GM18907 (cell line): ENCODE measurements around the gene TPPP2.

Experiments
- ATAC-seq: cut with Tn5 transposase; IDR thresholded peaks from one replicate; pipeline ENCODE4 v1.9.1; 2021; ENCODE audit warnings: mild to moderate bottlenecking, moderate library complexity; ENCODE audit not compliant: unreplicated experiment

TPPP2 gene

DNA sequence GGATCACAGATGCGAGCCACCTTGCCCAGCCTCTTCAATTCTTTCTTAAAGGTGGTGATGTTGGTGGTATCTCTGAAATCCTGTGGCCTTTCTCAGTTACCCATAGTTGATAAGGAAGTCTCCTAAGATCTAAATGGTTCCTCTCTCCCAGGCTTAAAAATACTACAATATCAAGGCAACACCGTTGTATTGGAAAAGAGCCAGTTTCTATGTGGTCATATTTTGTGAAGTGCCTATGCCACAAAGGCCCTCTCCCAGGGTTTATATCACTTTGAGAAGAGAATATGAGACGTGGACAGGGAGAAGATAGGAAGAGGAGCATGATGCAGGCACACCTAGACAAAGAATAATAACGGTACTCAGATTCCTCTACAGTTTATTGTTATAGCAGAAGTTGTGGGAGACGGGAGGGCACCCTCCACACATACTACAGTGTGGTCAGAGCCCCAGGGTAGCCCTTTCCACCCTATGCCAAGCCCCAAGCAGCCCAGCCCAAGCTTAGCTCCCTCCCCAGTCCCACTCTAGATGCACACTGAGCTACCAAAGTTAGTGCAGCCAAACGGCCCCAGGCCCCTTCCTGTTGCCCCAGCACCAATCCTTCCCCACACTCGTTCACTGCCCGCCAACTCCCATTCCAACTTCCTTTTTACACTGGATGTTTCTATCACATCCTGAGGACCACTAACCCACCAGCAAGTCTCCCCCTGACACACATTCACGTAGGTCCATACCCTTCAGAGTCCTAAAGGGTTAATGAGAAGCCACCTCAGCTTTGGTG lies 13.4 kb upstream of the TPPP2 start:
- no peak for ATAC-seq

DNA sequence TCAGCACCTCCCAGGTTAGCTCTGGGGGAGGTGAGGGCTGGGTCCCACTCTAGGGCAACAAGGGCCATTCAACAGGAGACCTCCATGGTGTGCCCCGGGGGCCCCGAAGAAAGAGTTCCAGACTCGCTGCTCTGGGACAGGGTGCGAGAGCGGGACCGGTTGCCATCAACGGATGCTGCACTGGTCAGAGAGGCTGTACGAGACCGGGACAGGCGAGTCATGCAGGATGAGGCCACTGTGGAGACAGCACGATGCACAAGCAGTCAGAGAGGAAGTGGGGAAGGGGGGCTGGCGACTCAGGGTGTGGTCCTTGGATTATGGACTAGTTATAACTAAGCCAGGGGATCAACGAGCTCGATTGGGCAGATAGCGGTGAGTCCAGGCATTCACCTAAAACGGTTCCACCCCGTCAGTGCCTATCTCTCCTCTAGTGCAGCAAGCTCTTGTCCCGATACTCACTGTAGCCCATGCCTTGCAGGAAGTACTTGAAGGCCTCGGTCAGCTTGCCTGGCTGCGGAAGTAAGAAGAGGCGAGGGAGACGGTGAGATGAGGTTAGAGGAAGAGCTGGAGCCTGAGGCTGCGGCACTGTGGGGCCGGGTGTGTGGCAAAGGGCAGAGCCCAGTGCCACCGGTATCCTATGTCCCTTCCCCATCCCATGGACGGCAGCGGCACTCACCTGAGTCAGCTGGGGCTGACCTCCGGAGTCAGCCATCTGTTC lies 12.3 kb upstream of the TPPP2 start:
- ATAC-seq: no peak

DNA sequence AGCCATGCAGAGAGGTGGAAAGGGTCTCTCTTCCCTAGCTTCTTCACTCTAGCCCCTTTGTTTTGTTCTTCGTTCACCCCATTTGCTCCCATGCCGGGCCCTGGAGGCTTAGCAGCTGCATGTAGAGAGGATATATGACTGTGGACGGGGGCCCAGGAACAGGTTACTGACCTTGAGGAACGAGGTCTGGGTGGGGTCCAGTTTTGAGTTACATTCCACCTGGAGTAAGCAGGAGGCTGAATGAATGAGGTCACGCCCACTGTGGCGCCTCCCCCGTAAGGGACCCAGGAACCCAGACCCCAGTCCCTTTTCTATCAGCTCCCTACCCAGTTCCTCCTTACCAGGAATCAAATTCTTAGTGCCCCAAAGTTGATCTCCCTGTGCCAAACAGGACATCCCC lies 11.7 kb upstream of the TPPP2 start:
- ATAC-seq: no peak

DNA sequence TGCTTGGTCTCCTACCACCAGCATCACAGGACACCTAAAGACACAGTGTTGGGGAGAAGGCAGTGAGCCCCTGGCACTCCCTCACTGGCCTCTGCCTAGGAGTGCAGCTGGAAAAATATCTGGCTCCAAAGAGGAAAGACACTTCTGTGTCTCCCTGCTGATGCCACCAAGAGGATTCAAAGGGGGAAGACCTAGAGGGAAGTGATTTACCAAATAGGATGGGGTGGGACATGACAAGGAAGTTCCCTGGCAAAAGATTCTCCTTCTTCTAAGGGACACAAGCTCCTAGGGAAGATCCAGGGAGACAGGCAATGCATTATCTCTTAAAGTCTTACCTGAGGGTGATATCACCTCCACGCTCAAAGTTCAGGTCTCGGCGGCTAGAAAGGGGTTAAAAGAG lies 11.2 kb upstream of the TPPP2 start:
- ATAC-seq: no peak

DNA sequence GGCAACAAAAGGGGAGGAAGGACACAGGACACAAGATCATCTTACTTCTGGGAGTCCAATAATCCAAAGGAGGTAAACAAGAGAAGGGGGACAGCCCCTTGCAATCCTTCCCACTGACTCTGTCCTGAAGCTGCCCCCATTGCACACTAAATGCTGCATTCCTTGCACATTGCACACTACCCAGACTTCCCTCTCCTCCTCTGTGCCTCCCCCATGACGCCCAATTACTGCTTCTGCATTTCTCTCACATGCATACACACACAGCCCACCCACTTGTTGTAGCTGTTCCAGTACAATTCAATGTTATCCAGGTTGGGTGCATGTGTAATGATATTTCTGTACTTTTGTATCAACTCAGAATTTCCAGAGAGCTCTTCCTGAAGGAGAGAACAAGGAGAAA lies 10.7 kb upstream of the TPPP2 start:
- no peak for ATAC-seq

DNA sequence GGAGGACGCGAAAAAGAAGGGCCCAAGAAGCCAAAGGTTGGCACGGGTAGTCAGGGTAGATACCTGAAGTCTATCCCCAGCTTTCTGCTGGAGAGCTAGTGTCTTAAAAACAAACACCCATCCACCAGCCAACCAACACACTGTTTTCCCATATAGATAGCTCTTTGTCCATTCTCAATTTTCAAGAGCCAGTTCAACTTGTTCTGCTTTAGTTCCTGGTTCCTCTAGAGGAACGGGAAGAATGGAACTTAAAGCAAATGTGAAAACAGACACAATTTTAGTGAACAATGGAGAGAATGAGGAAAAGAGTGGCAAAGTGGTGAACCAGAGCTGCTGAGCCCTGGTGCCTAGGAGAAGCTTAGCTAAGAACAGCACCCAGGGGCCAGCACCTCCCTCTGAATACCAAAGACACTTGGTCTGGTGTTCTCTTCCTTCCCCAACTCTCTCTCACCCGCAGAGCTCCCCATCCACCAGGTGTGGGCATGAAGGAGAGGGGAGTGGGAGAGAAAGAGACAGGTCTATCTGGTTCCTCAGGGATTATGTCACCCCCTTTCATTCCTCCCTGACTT lies 9.0 kb upstream of the TPPP2 start:
- ATAC-seq: no peak

DNA sequence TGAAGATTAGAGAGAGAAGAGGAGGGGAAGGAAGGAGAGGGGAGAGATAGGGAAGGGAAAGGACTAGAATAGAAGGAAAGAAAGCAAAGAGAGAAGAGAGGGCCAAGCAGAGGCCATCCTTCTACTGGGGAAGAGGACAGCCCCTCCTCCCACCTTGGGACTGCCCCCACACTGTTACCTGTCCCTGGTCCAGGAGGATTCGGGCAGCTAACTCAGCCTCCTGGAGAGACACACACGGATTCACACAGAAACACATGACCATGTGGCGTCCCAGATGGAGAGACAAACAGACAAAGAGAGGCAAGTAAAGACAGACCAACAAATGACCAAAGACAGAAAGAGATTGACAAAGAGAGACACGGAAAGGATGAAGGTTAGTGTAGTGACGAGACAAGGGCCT lies 7.3 kb upstream of the TPPP2 start:
- ATAC-seq: no peak

DNA sequence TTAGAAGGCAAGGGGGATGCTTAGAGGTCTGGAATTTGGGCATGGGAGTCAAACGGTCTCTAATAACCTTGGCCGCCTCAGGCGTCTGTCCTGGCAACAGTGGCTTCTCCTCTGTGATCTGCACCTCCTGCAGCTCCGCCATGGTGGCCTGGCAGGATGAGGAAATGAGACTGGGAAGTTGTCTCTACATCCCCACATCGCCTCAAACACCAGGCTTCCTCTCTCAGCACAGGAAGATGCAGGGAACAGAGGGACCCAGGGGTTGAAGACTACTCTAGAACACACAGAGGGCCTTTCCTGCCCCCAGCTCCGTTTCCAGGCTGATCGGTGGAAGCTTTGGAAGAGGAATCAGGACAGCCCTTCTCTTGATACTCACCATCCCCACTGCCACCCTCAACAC lies 6.8 kb upstream of the TPPP2 start:
- no peak for ATAC-seq

DNA sequence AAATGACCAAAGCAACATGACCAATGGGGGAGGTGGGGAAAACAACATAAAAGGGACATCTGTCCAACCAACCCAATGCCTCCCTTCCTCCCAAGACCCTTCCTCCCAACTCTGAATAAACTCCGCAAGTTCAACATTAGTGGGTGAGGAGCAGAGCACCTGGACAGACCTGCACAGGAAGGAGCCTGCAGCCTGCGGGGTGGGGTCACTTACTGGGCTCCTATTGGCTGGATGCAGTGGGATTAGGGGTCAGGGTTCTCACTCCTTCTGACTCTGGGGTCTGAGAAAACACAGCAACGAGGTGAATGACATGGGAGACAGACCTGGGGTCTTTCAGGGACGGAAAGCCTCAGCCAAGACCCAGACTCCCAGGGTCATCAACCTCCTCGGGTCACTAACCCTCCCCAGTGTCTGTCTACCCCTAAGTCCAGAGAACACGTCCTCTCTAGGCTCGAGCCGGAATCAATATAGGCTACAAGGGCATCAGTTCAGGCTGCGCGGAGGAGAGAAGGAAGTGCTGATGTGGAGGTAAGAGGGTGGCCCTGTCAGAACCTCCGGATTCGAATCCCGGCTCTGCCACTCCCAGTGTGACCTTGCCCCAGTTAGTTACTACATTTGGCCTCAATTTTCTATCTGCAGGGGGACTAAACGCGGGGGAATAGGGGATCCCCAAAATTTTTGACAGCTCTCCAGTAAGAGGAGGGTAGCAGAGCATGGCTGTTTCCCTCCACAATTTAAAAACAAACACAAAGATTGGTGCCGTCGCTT lies 6.0 kb upstream of the TPPP2 start:
- no peak for ATAC-seq

DNA sequence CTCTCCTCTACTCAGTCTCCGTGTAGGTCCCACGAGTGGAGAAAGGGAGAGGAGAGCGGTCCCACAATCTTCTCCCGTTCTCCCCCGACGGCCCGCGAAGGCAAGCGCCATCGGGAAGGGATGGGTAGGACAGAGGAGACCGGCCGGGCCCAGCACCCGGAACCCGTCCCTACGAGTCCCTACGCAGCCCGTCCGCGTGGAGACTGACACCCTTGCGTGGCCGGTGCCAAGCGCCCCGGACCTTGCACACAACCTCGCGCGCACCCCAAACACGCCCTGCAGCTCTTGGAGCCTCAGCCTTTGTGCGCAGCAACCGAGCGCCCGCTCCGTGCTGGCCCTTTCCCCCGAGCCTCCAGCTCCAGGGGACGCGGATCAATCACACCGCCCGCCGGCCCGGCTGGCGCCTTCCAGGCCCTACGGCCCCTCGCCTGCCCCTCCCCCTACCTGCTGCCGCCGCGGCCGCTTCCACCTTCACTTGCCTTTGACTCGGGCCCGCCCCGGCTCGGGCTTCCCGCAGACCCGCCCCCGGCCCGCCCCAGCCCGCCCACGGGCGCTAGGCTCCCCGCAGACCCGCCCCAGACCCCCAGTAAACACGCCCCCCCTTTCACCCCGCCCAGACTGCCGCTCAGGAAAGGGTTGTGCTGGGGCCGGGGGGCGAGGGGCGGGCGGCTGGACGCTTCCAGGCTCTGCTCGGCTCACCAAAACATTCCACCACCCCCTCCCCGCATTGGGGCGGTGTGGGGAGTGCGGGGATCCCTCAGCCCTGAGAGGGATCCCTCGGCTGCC lies 5.2 kb upstream of the TPPP2 start, which contains the start of gene NDRG2:
TSS of gene NDRG2 (minus strand) at position 477 of the 786 bp plus-strand sequence. CDS start 1,746 bp downstream, outside the sequence.
- ATAC-seq: no peak

DNA sequence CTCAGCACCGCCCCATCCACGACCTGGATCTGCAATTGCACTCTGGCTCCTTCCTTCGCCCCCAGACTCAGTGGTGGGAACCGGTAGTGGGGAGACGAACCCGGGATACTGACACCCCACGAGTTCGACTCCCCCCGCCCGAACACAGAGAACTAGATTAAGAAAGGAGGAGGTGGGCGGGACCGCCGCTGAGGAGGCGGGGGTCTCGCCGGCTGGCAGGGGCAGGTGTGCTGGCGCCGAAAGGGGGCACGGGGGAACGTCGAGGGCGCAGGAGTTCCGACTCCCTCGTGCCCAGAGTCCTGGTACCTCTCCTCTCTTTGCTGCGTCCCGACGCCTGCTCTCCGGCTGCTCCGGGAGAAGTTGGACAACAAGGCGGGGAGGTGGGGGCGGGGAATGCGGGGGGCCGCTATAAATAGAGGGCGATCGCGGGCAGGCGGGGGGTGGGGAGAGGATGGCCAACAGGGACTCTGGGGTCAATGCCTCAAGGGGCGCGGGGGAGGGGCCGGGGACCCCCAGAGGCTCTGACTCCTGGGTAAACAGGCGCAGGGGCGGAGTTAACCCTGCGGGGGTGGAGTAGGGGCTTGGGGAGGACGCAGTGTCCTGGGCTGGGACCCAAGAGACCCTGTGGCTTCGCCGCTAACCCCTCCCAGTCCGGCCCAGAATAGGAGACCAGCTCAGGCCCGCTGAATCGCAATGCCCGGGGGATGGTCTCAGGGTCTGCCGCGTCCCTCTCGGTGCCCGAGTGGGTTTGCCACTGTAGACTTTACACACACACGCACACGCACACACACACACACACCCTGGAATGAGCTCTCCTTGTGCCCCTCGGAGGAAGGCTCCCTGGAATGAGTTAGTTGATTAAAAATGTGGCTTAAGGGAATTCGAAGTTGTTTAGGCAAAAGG lies 4.4 kb upstream of the TPPP2 start:
- ATAC-seq: no peak

DNA sequence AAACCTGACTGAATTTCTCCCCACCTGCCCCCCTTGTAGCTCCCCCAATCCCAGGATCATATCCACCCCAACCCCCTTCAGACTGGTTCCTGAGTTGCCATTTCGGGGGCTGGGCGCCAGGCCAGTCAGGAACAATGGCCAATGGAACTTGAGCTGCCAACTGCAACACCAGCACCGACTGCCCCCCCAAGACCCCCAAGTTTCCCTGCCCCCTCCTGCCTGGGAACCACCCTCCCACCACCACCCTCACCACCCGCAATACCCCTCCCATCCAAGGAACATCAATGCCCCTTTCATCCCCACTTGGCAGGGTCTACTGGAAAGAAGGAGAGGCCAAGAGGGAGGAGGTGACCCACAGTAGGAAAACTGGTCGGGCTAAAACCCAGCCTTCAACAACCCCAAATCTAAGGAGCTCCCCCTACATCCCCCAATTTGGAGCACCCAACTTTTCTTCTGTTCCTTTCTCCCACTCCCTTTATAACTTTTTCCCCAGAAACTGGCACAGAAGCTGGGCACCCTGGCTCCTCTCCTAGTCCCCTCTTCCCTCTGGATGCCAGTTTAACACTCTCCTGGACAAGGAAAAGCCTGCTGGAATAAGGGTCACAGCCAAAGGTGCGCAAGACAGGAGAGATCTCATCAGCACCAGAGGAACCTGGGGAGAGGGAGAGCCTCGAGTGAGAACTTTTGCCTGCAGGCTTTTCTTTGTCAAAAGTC lies 3.6 kb upstream of the TPPP2 start:
- ATAC-seq: no peak

DNA sequence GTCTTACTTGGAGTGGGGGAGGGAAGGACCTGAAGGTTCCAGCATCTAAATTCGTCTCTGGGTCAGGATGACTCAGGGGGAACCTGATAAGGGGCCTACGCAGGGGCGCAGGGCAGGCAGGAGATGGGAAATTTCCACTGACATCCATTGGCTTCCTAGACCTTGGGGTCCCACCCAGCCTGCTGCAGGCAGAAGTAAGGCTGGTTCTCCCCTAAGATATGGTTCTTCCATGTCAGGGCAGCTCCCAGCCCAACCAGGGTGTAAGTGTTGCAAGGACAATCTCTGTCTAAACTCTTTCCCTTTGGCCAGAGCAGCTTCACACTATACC lies 3.1 kb upstream of the TPPP2 start:
- ATAC-seq: no peak

DNA sequence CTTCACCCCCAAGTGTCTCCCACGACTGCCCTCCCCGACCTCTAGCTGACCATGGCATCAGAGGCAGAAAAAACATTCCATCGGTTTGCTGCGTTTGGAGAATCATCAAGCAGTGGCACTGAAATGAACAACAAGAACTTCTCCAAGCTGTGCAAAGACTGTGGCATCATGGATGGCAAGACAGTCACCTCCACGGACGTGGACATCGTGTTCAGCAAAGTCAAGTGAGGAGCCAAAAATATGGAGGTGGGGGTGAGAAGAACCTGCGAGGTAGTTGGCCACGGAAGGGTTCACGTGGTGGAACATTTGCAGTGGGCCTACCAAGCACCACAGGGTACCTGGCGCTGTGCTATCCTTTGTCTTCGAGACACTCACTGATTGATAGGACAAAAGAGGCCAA lies 514 bp downstream of the TPPP2 start:
- no peak for ATAC-seq

DNA sequence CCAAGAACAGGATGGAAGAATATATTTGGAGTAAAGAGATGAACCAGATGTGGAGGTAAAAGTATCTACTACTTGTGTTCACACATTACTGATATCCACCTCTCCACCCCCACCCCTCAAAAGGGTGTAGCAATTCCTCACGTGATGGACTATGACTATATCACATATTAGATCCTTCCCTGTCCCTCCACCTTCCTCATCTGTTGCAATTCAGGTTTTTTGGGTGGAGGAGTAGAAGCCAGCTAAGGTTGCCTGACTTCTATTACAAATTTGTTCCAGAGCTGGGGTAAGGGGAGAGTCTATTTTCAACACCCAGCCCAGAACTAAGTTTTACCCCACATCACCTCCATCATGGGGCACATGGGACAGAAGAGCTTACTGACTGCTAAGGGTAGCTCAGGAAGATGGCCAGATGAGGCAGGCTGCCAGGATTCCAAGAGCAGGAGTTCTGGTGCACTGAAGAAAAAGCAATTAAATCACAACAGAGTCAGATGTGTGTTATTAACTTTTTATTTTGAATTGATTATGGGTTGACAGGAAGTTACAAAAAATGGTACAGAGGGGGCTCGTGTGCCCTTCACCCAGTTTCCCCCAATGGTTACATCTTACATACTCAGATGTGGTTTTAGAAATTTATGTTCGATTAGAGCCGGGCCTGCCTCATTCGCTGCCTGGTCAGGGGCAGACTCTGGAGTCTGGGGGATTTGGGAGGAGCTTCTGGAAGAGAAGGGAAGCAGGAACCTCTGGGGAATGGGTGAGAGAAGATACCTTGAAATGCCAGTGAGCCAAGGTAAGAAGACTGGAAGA lies 2.5 kb downstream of the TPPP2 start:
- ATAC-seq: no peak

DNA sequence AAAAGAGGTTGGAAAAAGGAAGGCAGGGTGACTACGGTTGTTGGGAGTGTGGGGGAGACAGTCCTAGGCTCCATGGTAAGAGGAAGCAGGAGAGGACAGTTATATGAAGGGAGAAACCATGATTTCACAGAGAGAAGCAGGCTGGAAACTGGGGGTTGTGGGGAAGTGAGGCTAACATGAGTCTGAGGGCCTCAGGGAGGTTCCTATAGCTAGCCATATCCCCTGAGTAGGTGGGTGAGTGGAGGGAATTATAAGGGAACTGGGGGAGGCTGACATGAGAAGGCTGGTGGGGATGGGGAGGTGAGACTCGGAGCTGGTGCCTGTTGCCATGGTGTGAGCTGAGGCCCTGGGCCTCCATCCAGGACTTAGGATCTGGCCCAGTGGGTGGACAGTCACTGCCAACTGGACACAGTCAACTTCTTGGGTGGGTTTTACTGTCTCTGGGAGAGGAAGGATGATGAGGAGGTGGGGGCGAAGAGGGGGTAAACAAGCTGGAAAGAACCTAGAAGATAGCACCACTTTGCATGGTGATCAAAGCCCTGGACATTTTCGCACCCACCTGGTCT lies 3.2 kb downstream of the TPPP2 start:
- no peak for ATAC-seq

DNA sequence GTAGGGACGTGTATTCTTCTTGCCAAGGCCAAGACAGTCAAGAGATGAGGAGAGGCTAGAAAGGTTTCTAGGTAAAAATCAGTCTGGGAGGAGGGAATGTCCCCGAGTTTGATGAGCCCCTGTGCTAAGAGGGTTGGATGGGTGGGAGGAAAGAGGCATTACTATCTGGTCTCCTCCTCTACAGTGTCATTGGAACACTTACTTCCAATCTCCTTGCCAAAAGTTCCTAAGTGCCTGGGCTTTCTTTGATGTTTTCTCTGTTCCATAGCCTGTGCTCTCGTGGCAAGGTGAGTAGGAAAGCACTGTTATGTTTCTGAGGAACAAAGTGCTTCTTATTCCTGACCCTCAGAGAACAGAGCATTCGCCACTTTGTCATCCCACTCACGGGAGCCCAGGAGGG lies 4.7 kb downstream of the TPPP2 start, which contains the start of gene RNASE13:
TSS of gene RNASE13 (minus strand) at position 101 of the 400 bp plus-strand sequence. CDS start 519 bp downstream, outside the sequence.
- ATAC-seq: no peak

DNA sequence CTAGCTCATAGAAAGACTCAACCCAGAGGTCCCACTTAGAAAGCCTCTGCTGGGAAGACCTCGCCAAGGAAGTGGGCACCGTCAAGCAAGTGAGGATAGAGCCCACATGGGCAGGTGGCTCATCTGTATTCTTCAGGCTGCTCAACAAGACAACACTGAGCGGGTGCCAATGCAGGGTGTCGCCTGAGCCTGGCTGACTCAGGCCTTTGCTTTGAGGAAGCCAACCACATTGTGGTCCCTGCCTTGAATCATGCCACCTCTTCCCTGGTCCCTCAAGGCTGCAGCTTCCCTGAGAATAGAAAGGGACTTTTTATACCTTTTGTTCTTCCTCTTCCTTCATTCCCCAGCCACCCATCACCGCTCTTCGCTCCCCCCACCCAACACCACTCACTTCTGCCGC lies 6.7 kb downstream of the TPPP2 start:
- ATAC-seq: no peak
